ENCODE measurements around the gene KIZ.

DNA sequence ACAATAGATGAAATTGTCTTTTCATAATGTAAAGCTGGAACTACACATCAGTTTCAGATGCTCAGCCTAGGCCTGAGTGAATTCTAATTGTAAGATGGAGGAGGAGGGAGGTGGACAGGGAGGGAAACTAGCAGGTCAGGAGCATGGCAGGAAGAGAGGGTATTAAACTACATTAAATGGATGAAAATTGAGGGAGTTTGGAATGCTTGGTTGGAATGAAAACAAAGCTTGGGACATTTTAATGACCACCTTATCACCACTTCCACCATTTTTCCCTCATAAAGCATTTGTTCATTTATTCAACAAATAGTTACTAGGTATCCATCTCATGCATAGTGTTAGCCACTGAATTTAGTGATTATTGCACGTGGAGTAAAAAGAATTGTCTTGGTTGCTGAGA, 65.0 kb downstream of the KIZ start:
- TF ChIP-seq, protein P1, sequence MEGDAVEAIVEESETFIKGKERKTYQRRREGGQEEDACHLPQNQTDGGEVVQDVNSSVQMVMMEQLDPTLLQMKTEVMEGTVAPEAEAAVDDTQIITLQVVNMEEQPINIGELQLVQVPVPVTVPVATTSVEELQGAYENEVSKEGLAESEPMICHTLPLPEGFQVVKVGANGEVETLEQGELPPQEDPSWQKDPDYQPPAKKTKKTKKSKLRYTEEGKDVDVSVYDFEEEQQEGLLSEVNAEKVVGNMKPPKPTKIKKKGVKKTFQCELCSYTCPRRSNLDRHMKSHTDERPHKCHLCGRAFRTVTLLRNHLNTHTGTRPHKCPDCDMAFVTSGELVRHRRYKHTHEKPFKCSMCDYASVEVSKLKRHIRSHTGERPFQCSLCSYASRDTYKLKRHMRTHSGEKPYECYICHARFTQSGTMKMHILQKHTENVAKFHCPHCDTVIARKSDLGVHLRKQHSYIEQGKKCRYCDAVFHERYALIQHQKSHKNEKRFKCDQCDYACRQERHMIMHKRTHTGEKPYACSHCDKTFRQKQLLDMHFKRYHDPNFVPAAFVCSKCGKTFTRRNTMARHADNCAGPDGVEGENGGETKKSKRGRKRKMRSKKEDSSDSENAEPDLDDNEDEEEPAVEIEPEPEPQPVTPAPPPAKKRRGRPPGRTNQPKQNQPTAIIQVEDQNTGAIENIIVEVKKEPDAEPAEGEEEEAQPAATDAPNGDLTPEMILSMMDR (conservative IDR thresholded peaks at IDR 0.05; ENCODE audit: low read depth, low read length), result no peak
- no peak for TF ChIP-seq EZH2 (IDR thresholded peaks at IDR 0.05; ENCODE audit: low read length, unreplicated experiment)
- no peak for TF ChIP-seq EZH2phosphoT487 (IDR thresholded peaks at IDR 0.05; ENCODE audit: borderline replicate concordance, low read length)
